ENCODE measurements around the gene SUSD4. TPM values are rescaled to one million over a fixed set of nuclear protein-coding genes. Genes with fewer than 3 reads are reported as not detected.
"Not testable (repeated sequence)": the region's sequence is repeated elsewhere in the genome, so short reads cannot be mapped to it uniquely, and the experiment has no call there.

The SUSD4 gene
- total and polyA plus RNA-seq, 5 donors = 16.7 to 81.7 (median 29.8) TPM

DNA sequence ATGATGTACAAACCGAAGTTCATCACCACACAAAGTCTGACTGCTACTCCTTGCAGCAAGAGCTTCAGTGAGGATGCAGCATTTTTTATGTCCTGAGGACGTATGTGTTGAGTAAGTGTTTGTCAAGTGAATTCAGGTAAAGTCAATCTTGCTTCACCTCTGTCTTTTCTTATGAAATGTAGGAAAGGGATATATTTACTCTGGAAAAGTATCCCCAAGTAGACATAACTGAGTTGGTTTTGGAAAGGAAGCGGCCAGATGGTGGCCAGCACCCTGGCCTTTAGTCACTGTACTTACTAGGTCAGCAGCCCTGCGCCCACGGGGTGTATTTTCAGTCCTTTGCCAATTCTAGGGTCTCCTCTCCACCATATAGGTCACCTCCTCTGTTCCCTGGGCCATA lies 75.2 kb downstream of the SUSD4 start:
- DNase-seq = no peak
- H3K4me1 ChIP-seq (ENCODE audit: control insufficient read depth, insufficient read depth, low read length) = no peaks in the 10 kb centered on the region
- intact Hi-C loops (cut with DNase I) = no loop called here
- ATAC-seq = no peak
- H3K27me3 ChIP-seq (ENCODE audit: control insufficient read depth, insufficient read depth) = no peaks in the 10 kb centered on the region
- H3K27ac ChIP-seq (ENCODE audit: low read length) = no peak overlapping the region
- H3K9me3 ChIP-seq (ENCODE audit: control insufficient read depth, low read length) = no peaks in the 10 kb centered on the region
- no peak overlapping the region for H3K4me3 ChIP-seq (ENCODE audit: low read length)
- WGBS = 89% methylated on average over 5 of the region's 5 CpGs

DNA sequence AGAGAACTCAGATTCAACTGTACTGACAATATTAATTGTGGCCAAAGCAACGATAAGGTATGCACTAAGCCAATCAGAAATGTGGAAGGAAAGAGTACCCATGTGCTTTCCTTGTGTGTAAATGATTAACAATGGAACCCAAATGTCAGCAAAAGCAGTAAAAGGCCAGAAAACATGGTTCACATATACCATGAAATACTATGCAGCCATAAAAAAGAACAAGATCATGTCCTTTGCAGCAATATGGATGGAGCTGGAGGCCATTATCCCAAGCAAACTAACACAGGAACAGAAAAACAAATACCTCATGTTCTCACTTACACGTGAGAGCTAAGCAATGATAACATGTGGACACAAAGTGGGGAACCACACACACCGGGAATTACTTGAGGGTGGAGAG lies 78.5 kb downstream of the SUSD4 start:
- Histone ChIP-seq H3K27me3 (ENCODE audit: control insufficient read depth, insufficient read depth) (no peaks in the 10 kb centered on the region), H3K9me3 (ENCODE audit: control insufficient read depth, low read length) (no peaks in the 10 kb centered on the region), H3K4me3 (ENCODE audit: low read length) (no peak overlapping the region), H3K4me1 (ENCODE audit: control insufficient read depth, insufficient read depth, low read length) (no peaks in the 10 kb centered on the region), H3K27ac (ENCODE audit: low read length) (no peak overlapping the region)
- DNase-seq = no peak
- ATAC-seq = no peak
- intact Hi-C loops (cut with DNase I) = no loop called here
- WGBS = 93% methylated on average over 3 of the region's 3 CpGs

DNA sequence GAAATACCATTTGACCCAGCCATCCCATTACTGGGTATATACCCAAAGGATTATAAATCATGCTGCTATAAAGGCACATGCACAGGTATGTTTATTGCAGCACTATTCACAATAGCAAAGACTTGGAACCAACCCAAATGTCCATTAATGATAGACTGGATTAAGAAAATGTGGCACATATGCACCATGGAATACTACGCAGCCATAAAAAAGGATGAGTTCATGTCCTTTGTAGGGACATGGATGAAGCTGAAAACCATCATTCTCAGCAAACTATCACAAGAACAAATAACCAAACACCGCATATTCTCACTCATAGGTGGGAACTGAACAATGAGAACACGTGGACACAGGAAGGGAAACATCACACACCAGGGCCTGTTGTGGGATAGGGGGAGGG lies 80.3 kb downstream of the SUSD4 start:
- H3K4me1 ChIP-seq (ENCODE audit: control insufficient read depth, insufficient read depth, low read length); H3K9me3 ChIP-seq (ENCODE audit: control insufficient read depth, low read length); intact Hi-C loops (cut with DNase I); ATAC-seq; H3K27ac ChIP-seq (ENCODE audit: low read length); H3K4me3 ChIP-seq (ENCODE audit: low read length); H3K27me3 ChIP-seq (ENCODE audit: control insufficient read depth, insufficient read depth); DNase-seq: not testable (repeated sequence)
- 91% methylated on average over 3 of the region's 3 CpGs for WGBS

DNA sequence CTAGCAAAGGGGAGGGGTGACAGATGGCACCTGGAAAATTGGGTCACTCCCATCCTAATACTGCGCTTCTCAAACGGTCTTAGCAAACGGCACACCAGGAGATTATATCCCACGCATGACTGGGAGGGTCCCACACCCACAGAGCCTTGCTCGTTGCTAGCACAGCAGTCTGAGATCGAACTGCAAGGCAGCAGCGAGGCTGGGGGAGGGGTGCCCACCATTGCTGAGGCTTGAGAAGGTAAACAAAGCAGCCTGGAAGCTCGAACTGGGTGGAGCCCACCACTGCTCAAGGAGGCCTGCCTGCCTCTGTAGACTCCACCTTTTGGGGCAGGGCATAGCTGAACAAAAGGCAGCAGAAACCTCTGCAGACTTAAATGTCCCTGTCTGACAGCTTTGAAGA lies 85.7 kb downstream of the SUSD4 start:
- intact Hi-C loops (cut with DNase I); H3K27ac ChIP-seq (ENCODE audit: low read length): not testable (repeated sequence)

DNA sequence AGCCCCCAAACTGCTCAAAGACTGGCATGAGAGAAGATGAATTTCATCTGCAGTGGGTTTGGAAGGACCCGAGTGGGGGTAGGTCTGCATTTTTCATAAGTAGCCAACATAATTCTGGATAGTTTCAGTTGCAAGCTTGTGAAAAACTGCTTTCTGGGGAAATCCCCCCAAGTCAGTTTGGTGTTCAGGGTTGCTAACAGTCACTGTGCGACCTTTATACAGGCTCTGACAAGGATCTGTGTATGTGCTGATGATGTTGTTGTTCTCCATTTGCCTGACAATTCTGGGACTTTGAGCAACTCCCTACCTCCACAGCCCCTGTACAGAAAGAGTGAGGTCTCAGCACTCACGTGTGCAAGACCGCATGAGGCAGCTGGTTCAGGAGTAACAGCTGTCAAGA lies 87.9 kb downstream of the SUSD4 start:
- H3K9me3 ChIP-seq (ENCODE audit: control insufficient read depth, low read length) = no peaks in the 10 kb centered on the region
- H3K4me3 ChIP-seq (ENCODE audit: low read length) = no peak overlapping the region
- 87% methylated on average over 4 of the region's 4 CpGs for WGBS
- intact Hi-C loops (cut with DNase I) = no loop called here
- DNase-seq (no peak), ATAC-seq (no peak)
- no peak overlapping the region for H3K27ac ChIP-seq (ENCODE audit: low read length)
- H3K27me3 ChIP-seq (ENCODE audit: control insufficient read depth, insufficient read depth) = no peaks in the 10 kb centered on the region
- no peaks in the 10 kb centered on the region for H3K4me1 ChIP-seq (ENCODE audit: control insufficient read depth, insufficient read depth, low read length)

More for the DNA sequence above, 85.7 kb downstream of the SUSD4 start:
- H3K4me3 ChIP-seq (ENCODE audit: low read length); ATAC-seq; H3K9me3 ChIP-seq (ENCODE audit: control insufficient read depth, low read length); H3K27me3 ChIP-seq (ENCODE audit: control insufficient read depth, insufficient read depth); DNase-seq; H3K4me1 ChIP-seq (ENCODE audit: control insufficient read depth, insufficient read depth, low read length): not testable (repeated sequence)
- WGBS = 86% methylated on average over 8 of the region's 8 CpGs

DNA sequence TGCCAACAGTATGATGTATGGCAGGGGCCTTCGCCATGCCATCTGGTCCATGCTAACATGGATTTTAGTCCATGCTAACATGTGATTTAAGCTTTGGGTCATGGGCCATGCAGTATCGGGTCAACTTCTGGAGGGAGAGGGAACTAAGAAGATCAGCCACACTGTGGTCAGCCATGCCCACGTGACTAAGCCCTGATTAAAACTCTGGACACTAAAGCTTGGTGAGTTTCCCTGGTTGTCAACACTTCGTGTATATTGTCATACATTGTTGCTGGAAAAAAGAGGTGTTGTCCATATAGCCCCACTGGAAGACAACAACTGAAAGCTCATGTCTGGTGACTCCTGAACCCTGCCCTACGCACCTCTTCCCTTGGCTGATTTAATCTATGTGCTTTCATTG lies 90.5 kb downstream of the SUSD4 start:
- DNase-seq (no peak), ATAC-seq (no peak)
- WGBS = 93% methylated on average over 5 of the region's 5 CpGs

DNA sequence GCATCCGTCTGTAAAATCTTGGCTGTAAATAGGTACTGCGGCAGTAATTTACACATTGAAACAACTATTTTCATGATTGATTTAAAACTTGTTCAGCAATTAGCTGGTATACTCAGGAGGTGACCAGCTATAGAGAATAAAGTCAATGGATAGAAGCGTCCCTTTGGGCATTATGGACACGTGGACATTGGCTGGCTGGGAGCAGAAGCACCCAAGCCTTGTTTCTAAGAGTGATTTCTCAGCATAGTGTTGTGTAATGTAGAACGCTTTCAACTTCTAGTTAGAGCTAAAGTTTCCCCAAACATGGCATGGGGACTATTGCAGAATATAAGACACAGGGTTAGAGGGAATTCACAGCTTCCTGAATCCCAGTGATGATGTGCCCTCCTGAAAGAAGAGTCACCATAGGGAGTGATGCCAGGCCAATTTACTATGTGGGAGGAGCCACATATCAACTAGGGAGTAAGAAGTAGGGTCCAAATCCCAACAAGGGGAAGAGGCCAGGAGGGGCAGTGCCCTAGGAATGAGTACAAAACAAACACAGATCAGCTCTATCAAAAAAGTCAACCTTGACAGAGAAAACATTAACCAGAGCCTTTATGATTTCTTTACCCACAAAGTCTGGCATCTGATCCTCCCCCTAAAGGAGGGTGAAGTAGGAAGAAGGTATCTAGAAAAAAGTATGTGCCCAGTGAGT lies 92.7 kb downstream of the SUSD4 start:
- no peaks in the 10 kb centered on the region for H3K9me3 ChIP-seq (ENCODE audit: control insufficient read depth, low read length)
- no peak overlapping the region for H3K27ac ChIP-seq (ENCODE audit: low read length)
- intact Hi-C loops (cut with DNase I) = no loop called here
- WGBS = 91% methylated on average over 5 of the region's 5 CpGs
- ATAC-seq = no peak
- no peak for DNase-seq
- peaks cover 5% of the 10 kb centered on the region for H3K4me1 ChIP-seq (ENCODE audit: control insufficient read depth, insufficient read depth, low read length)
- H3K27me3 ChIP-seq (ENCODE audit: control insufficient read depth, insufficient read depth) = no peaks in the 10 kb centered on the region
- H3K4me3 ChIP-seq (ENCODE audit: low read length) = no peak overlapping the region

More for the DNA sequence above, 90.5 kb downstream of the SUSD4 start:
- no peaks in the 10 kb centered on the region for H3K27me3 ChIP-seq (ENCODE audit: control insufficient read depth, insufficient read depth)
- peaks cover 5% of the 10 kb centered on the region for H3K4me1 ChIP-seq (ENCODE audit: control insufficient read depth, insufficient read depth, low read length)
- H3K27ac ChIP-seq (ENCODE audit: low read length) = no peak overlapping the region
- no peaks in the 10 kb centered on the region for H3K9me3 ChIP-seq (ENCODE audit: control insufficient read depth, low read length)
- intact Hi-C loops (cut with DNase I) = no loop called here
- no peak overlapping the region for H3K4me3 ChIP-seq (ENCODE audit: low read length)

DNA sequence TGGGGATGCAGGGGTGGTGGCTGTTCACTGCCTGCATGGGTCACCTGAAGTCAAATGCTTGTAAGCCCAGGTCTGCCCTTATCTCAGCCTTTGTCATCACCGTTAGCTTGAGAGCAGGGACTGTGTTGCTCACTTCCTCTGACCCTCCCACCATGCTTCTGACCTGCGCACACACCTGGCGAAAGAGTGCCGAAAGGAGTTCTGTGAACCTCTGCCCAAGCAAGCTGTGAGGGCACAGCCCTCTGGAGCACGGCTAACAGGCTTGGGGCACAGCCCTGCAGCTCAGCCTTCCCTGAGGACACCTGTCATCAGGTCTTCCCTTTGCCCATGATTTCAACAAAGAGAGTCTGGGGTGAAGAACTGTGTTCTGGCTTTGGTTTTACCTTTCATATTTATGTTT lies 93.8 kb downstream of the SUSD4 start:
- WGBS = 87% methylated on average over 5 of the region's 5 CpGs
- H3K27me3 ChIP-seq (ENCODE audit: control insufficient read depth, insufficient read depth) = no peaks in the 10 kb centered on the region
- intact Hi-C loops (cut with DNase I) = no loop called here

DNA sequence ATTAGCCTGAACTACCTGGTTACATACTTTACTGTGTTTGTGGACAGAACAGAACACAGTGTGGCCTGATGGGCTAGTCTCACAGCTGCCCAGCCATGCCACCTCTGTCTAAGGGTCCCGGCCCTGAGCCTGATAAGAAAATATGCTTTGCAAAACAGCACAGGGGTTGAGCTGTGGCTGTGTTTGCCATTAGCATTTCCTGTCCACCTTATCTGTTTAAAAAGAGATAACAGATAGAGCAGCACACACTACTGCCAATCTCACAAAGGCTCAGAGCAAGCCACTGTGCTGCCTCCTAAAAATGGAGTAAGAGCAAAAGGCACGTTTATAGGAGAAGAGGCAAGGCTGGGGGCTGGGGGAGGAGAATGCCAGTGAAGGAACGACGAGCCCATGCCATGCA lies 95.0 kb downstream of the SUSD4 start:
- DNase-seq = no peak
- no peak for ATAC-seq
- intact Hi-C loops (cut with DNase I) = no loop called here

More for the DNA sequence above, 93.8 kb downstream of the SUSD4 start:
- no peak overlapping the region for H3K4me3 ChIP-seq (ENCODE audit: low read length)
- H3K4me1 ChIP-seq (ENCODE audit: control insufficient read depth, insufficient read depth, low read length) = peaks cover 5% of the 10 kb centered on the region
- ATAC-seq = no peak
- H3K27ac ChIP-seq (ENCODE audit: low read length) = no peak overlapping the region
- no peak for DNase-seq
- no peaks in the 10 kb centered on the region for H3K9me3 ChIP-seq (ENCODE audit: control insufficient read depth, low read length)

DNA sequence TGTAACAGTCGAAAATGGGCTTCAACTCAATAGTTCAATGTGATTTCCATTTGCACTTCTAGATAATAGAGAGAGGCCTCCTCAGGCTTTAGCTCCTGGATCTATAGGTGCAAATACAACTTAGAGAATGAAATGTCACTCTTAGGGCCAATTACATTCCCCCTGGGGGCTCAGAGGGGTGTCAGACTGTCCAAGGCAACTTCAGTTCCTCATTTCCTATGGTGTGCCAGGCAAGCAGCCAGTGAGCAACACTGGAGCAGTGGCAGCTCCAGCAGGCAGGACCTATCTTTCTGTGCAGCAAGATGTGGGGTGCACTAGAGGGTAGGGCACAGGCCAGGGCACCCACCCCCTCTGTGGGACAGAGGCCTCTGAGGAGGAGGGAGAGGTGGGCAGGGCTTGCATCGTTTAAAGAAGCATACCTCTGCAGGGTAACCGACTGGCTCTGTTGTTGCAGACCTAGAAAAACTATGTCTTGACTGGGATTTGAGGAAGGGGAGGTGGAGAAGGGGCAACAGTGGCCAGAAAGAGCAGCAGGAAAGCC lies 97.3 kb downstream of the SUSD4 start:
- 57% methylated on average over 3 of the region's 3 CpGs for WGBS
- H3K4me1 ChIP-seq (ENCODE audit: control insufficient read depth, insufficient read depth, low read length) = peaks cover 5% of the 10 kb centered on the region
- intact Hi-C loops (cut with DNase I) = no loop called here
- DNase-seq (no peak), ATAC-seq (no peak)
- H3K9me3 ChIP-seq (ENCODE audit: control insufficient read depth, low read length) = no peaks in the 10 kb centered on the region
- H3K27ac ChIP-seq (ENCODE audit: low read length) = no peak overlapping the region
- H3K27me3 ChIP-seq (ENCODE audit: control insufficient read depth, insufficient read depth) = no peaks in the 10 kb centered on the region
- no peak overlapping the region for H3K4me3 ChIP-seq (ENCODE audit: low read length)

More for the DNA sequence above, 95.0 kb downstream of the SUSD4 start:
- Histone ChIP-seq H3K27ac (ENCODE audit: low read length) (no peak overlapping the region), H3K4me1 (ENCODE audit: control insufficient read depth, insufficient read depth, low read length) (peaks cover 5% of the 10 kb centered on the region), H3K27me3 (ENCODE audit: control insufficient read depth, insufficient read depth) (no peaks in the 10 kb centered on the region), H3K9me3 (ENCODE audit: control insufficient read depth, low read length) (no peaks in the 10 kb centered on the region), H3K4me3 (ENCODE audit: low read length) (no peak overlapping the region)
- WGBS = 30% methylated on average over 4 of the region's 4 CpGs

DNA sequence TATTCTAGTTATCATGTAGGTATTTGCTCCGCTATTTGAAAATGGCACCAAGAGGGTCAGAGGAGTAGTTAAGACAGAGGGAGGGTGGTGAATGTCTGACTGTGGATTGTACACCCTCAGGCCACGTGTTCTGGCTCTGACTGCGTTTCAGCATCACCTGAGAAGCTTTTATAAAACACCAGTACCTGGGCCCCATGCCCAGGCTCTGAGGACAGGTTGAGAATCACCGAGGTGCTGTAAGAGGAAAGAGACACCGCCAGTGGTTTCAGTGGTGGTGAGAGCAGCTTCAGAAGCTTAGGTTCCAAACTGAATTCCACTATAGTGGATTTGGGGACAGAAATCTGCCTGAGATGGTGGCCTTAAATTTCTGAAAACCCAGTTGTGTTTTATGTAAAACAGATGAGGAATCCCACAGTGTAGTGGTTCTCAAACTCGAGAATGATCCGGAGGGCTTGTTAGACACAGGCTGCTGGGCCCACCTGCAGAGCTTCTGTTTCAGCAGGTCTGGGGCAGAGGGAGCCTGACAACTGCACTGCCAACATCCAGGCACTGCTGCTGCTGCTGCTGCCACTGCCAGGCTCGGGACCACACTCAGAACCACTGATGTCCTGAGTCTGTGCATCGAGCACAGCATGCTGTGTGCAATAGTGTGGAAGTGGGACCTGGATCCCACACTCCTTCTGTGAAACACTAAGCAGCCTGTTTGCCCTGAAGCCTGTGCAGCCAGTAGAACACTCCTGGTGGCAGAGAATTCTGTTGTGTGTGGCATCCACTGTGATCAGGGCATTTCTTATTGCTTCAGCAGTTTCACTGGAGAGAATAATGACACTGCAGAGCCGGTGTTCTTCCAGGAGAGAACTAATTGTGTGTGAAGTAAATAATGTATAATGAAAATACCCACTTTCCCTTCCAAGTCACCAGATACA lies 98.7 kb downstream of the SUSD4 start:
- 88% methylated on average over 10 of the region's 10 CpGs for WGBS
- H3K9me3 ChIP-seq (ENCODE audit: control insufficient read depth, low read length) = no peaks in the 10 kb centered on the region
- ATAC-seq (no peak), DNase-seq (no peak)
- no peak overlapping the region for H3K4me3 ChIP-seq (ENCODE audit: low read length)
- H3K27ac ChIP-seq (ENCODE audit: low read length) = no peak overlapping the region
- H3K27me3 ChIP-seq (ENCODE audit: control insufficient read depth, insufficient read depth) = no peaks in the 10 kb centered on the region
- H3K4me1 ChIP-seq (ENCODE audit: control insufficient read depth, insufficient read depth, low read length) = peaks cover 5% of the 10 kb centered on the region
- intact Hi-C loops (cut with DNase I) = no loop called here
